22Rv1 (cell line): ENCODE data around the gene FXYD2.

ENCODE experiments used
- H3K27ac ChIP-seq: fragments of 450-650 bp; 2 replicates; pipeline ENCODE4 v1.5.1; 2017
- CTCF ChIP-seq: fragments of 450-650 bp; IDR thresholded peaks from 2 replicates; pipeline ENCODE4 v1.5.1; 2017; ENCODE audit warnings: mild to moderate bottlenecking
- ZFX ChIP-seq: fragments of 450-650 bp; IDR thresholded peaks from 2 replicates; pipeline ENCODE4 v1.6.1; 2017; ENCODE audit warnings: antibody characterized with exemption, borderline replicate concordance

Gene FXYD2

GRCh38 chr11:117839380-117839881 is 14.9 kb upstream of the FXYD2 start:
- no peak for TF ChIP-seq ZFX
- no peak for TF ChIP-seq CTCF

GRCh38 chr11:117838901-117839300 is 14.4 kb upstream of the FXYD2 start:
- TF ChIP-seq CTCF (no peak), ZFX (no peak)
- H3K27ac ChIP-seq = no peak overlapping the region

More at GRCh38 chr11:117839380-117839881, 14.9 kb upstream of the FXYD2 start:
- no peak overlapping the region for H3K27ac ChIP-seq

- TF ChIP-seq ZFX (no peak), CTCF (no peak)
- H3K27ac ChIP-seq = no peak overlapping the region
Observed at GRCh38 chr11:117837791-117838190, 13.2 kb upstream of the FXYD2 start.

- TF ChIP-seq ZFX = no peak
- TF ChIP-seq CTCF = no peak
- no peak overlapping the region for H3K27ac ChIP-seq
Observed at GRCh38 chr11:117837070-117837776, 12.7 kb upstream of the FXYD2 start.

- no peak overlapping the region for H3K27ac ChIP-seq
- TF ChIP-seq CTCF (no peak), ZFX (no peak)
Observed at GRCh38 chr11:117836077-117836960, 11.8 kb upstream of the FXYD2 start.

- no peak overlapping the region for H3K27ac ChIP-seq
- no peak for TF ChIP-seq CTCF
- no peak for TF ChIP-seq ZFX
Observed at GRCh38 chr11:117835576-117835975, 11.0 kb upstream of the FXYD2 start.
